Measurements from ENCODE around the gene AQP12A. TPM values are rescaled to one million over a fixed set of nuclear protein-coding genes. Genes with fewer than 3 reads are reported as not detected.
A peak's percentile ranks its signal among the peaks of the same experiment; 100 is the strongest.
"Not testable (repeated sequence)": the region's sequence is repeated elsewhere in the genome, so short reads cannot be mapped to it uniquely, and the experiment has no call there.

AQP12A gene
- total RNA-seq, 5 donors from 2014 or later (not counting 1 experiment from before 2014, with no cell fraction given): not detected

GRCh38 chr2:240692583-240693561, 1.2 kb downstream of the AQP12A start:
- H3K4me1 ChIP-seq (ENCODE audit: control insufficient read depth in 1 of 2, extremely low read depth in 1 of 2, insufficient read depth in 2 of 2, low read length in 2 of 2); H3K4me3 Mint-ChIP-seq; POLR2A ChIA-PET; H3K9me3 ChIP-seq; H3K27me3 Mint-ChIP-seq; H3K9me3 Mint-ChIP-seq; H3K27ac ChIP-seq (ENCODE audit: low read length); H3K4me3 ChIP-seq (ENCODE audit: control insufficient read depth in 1 of 2, extremely low read depth in 1 of 2, low read length in 1 of 2); H3K4me1 Mint-ChIP-seq; DNase-seq; H3K36me3 ChIP-seq (ENCODE audit: control insufficient read depth in 2 of 2, extremely low read depth in 1 of 2, insufficient read depth in 1 of 2, low read length in 1 of 2); H3K27ac Mint-ChIP-seq; ATAC-seq (replicated peaks in 1 of 4); H3K27me3 ChIP-seq (replicated peaks in 1 of 2; ENCODE audit: control insufficient read depth in 2 of 2, extremely low read depth in 1 of 2, insufficient read depth in 2 of 2, low read length in 1 of 2); H3K36me3 Mint-ChIP-seq; CTCF ChIA-PET: not testable (repeated sequence)
- no CpG with 5 or more reads among the region's 34 CpGs for WGBS (ENCODE audit: insufficient coverage)

- H3K9me3 Mint-ChIP-seq; POLR2A ChIA-PET; H3K36me3 ChIP-seq (ENCODE audit: control insufficient read depth in 2 of 2, extremely low read depth in 1 of 2, insufficient read depth in 1 of 2, low read length in 1 of 2); H3K36me3 Mint-ChIP-seq; DNase-seq; ATAC-seq (replicated peaks in 1 of 4); H3K27me3 ChIP-seq (replicated peaks in 1 of 2; ENCODE audit: control insufficient read depth in 2 of 2, extremely low read depth in 1 of 2, insufficient read depth in 2 of 2, low read length in 1 of 2); H3K9me3 ChIP-seq; H3K27me3 Mint-ChIP-seq; H3K4me3 Mint-ChIP-seq; H3K4me3 ChIP-seq (ENCODE audit: control insufficient read depth in 1 of 2, extremely low read depth in 1 of 2, low read length in 1 of 2); H3K27ac Mint-ChIP-seq; H3K4me1 ChIP-seq (ENCODE audit: control insufficient read depth in 1 of 2, extremely low read depth in 1 of 2, insufficient read depth in 2 of 2, low read length in 2 of 2); H3K27ac ChIP-seq (ENCODE audit: low read length); CTCF ChIA-PET; H3K4me1 Mint-ChIP-seq: not testable (repeated sequence)
- WGBS (ENCODE audit: insufficient coverage): no CpG with 5 or more reads among the region's 12 CpGs
Observed at GRCh38 chr2:240694304-240694703, 2.6 kb downstream of the AQP12A start.

GRCh38 chr2:240695593-240695992, 3.9 kb downstream of the AQP12A start:
- H3K27me3 ChIP-seq (replicated peaks in 1 of 2; ENCODE audit: control insufficient read depth in 2 of 2, extremely low read depth in 1 of 2, insufficient read depth in 2 of 2, low read length in 1 of 2); H3K27ac Mint-ChIP-seq; H3K9me3 ChIP-seq; H3K4me1 ChIP-seq (ENCODE audit: control insufficient read depth in 1 of 2, extremely low read depth in 1 of 2, insufficient read depth in 2 of 2, low read length in 2 of 2); H3K4me1 Mint-ChIP-seq; H3K27ac ChIP-seq (ENCODE audit: low read length); H3K4me3 Mint-ChIP-seq; H3K36me3 Mint-ChIP-seq; ATAC-seq (replicated peaks in 1 of 4); H3K9me3 Mint-ChIP-seq; H3K27me3 Mint-ChIP-seq; CTCF ChIA-PET; POLR2A ChIA-PET; DNase-seq; H3K4me3 ChIP-seq (ENCODE audit: control insufficient read depth in 1 of 2, extremely low read depth in 1 of 2, low read length in 1 of 2); H3K36me3 ChIP-seq (ENCODE audit: control insufficient read depth in 2 of 2, extremely low read depth in 1 of 2, insufficient read depth in 1 of 2, low read length in 1 of 2): not testable (repeated sequence)
- no CpG with 5 or more reads among the region's 19 CpGs for WGBS (ENCODE audit: insufficient coverage)

- H3K9me3 Mint-ChIP-seq; H3K27me3 Mint-ChIP-seq; H3K36me3 Mint-ChIP-seq; H3K4me3 ChIP-seq (ENCODE audit: control insufficient read depth in 1 of 2, extremely low read depth in 1 of 2, low read length in 1 of 2); H3K27me3 ChIP-seq (replicated peaks in 1 of 2; ENCODE audit: control insufficient read depth in 2 of 2, extremely low read depth in 1 of 2, insufficient read depth in 2 of 2, low read length in 1 of 2); H3K9me3 ChIP-seq; DNase-seq; POLR2A ChIA-PET; H3K27ac ChIP-seq (ENCODE audit: low read length); H3K36me3 ChIP-seq (ENCODE audit: control insufficient read depth in 2 of 2, extremely low read depth in 1 of 2, insufficient read depth in 1 of 2, low read length in 1 of 2); CTCF ChIA-PET; H3K4me1 ChIP-seq (ENCODE audit: control insufficient read depth in 1 of 2, extremely low read depth in 1 of 2, insufficient read depth in 2 of 2, low read length in 2 of 2); H3K27ac Mint-ChIP-seq; H3K4me3 Mint-ChIP-seq; H3K4me1 Mint-ChIP-seq; ATAC-seq (replicated peaks in 1 of 4): not testable (repeated sequence)
- no CpG with 5 or more reads among the region's 13 CpGs for WGBS (ENCODE audit: insufficient coverage)
Observed at GRCh38 chr2:240696469-240696868, 4.8 kb downstream of the AQP12A start.

GRCh38 chr2:240698852-240699561, 7.3 kb downstream of the AQP12A start:
- no CpG with 5 or more reads among the region's 33 CpGs for WGBS (ENCODE audit: insufficient coverage)

GRCh38 chr2:240699835-240700234, 8.2 kb downstream of the AQP12A start:
- Histone ChIP-seq H3K4me1 (ENCODE audit: control insufficient read depth in 1 of 2, extremely low read depth in 1 of 2, insufficient read depth in 2 of 2, low read length in 2 of 2) (peaks cover under 1 to 13% of the 10 kb centered on the region in 2 experiments), H3K27me3 (replicated peaks in 1 of 2; ENCODE audit: control insufficient read depth in 2 of 2, extremely low read depth in 1 of 2, insufficient read depth in 2 of 2, low read length in 1 of 2) (peaks cover 0 to 35% of the 10 kb centered on the region in 2 experiments)
- H3K4me1 Mint-ChIP-seq: peaks cover 7 to 13% (median 8%) of the 10 kb centered on the region in 3 donors
- H3K4me3 Mint-ChIP-seq; POLR2A ChIA-PET; H3K27ac Mint-ChIP-seq; H3K9me3 Mint-ChIP-seq; CTCF ChIA-PET; H3K27me3 Mint-ChIP-seq; ATAC-seq (replicated peaks in 1 of 4); H3K4me3 ChIP-seq (ENCODE audit: control insufficient read depth in 1 of 2, extremely low read depth in 1 of 2, low read length in 1 of 2); H3K36me3 Mint-ChIP-seq; H3K9me3 ChIP-seq; H3K36me3 ChIP-seq (ENCODE audit: control insufficient read depth in 2 of 2, extremely low read depth in 1 of 2, insufficient read depth in 1 of 2, low read length in 1 of 2); H3K27ac ChIP-seq (ENCODE audit: low read length); DNase-seq: not testable (repeated sequence)
- 80% methylated on average over 1 of the region's 8 CpGs for whole genome bisulfite sequencing (ENCODE audit: insufficient coverage)

More at GRCh38 chr2:240698852-240699561, 7.3 kb downstream of the AQP12A start:
- H3K36me3 ChIP-seq (ENCODE audit: control insufficient read depth in 2 of 2, extremely low read depth in 1 of 2, insufficient read depth in 1 of 2, low read length in 1 of 2); H3K27ac ChIP-seq (ENCODE audit: low read length); H3K4me1 ChIP-seq (ENCODE audit: control insufficient read depth in 1 of 2, extremely low read depth in 1 of 2, insufficient read depth in 2 of 2, low read length in 2 of 2); H3K27ac Mint-ChIP-seq; H3K36me3 Mint-ChIP-seq; H3K4me3 Mint-ChIP-seq; H3K9me3 Mint-ChIP-seq; DNase-seq; H3K27me3 Mint-ChIP-seq; POLR2A ChIA-PET; H3K4me3 ChIP-seq (ENCODE audit: control insufficient read depth in 1 of 2, extremely low read depth in 1 of 2, low read length in 1 of 2); H3K4me1 Mint-ChIP-seq; H3K9me3 ChIP-seq; CTCF ChIA-PET: not testable (repeated sequence)
- peaks cover 0 to 28% of the 10 kb centered on the region in 2 experiments for H3K27me3 ChIP-seq (replicated peaks in 1 of 2; ENCODE audit: control insufficient read depth in 2 of 2, extremely low read depth in 1 of 2, insufficient read depth in 2 of 2, low read length in 1 of 2)
- ATAC-seq (replicated peaks in 1 of 4): peak in 1 of 4 experiments; percentile 33

All from T-cell (primary cell).